Left forelimb (tissue), 1 donor: ENCODE measurements around the gene AURKA.
"Not testable (repeated sequence)": the region's sequence is repeated elsewhere in the genome, so short reads cannot be mapped to it uniquely, and the experiment has no call there.

Experiments
- DNase-seq: peaks from one replicate; pipeline ENCODE4 v3.0.0-alpha.2; 2018; ENCODE audit warnings: low spot score

AURKA gene

GRCh38 chr20:56422076-56422823 is 30.2 kb upstream of the AURKA start:
- DNase-seq, result no peak

GRCh38 chr20:56420940-56421688 is 29.1 kb upstream of the AURKA start:
- DNase-seq, result no peak

GRCh38 chr20:56420028-56420427 is 28.0 kb upstream of the AURKA start:
- DNase-seq, result no peak

- DNase-seq, result no peak
Observed at GRCh38 chr20:56418385-56418861, 26.4 kb upstream of the AURKA start.

- DNase-seq, result no peak
Observed at GRCh38 chr20:56417911-56418310, 25.9 kb upstream of the AURKA start.

- DNase-seq, result no peak
Observed at GRCh38 chr20:56417402-56417801, 25.4 kb upstream of the AURKA start.

- no peak for DNase-seq
Observed at GRCh38 chr20:56414842-56415765, 23.1 kb upstream of the AURKA start.

GRCh38 chr20:56412949-56413348 is 20.9 kb upstream of the AURKA start:
- DNase-seq, result no peak

GRCh38 chr20:56412473-56412790 is 20.4 kb upstream of the AURKA start:
- no peak for DNase-seq

- no peak for DNase-seq
Observed at GRCh38 chr20:56411759-56412472, 19.9 kb upstream of the AURKA start, which contains the start of gene CASS4. TSS of gene CASS4 (plus strand) at chr20:56412260. CDS start at chr20:56412459, 199 bp downstream.

GRCh38 chr20:56411287-56411686 is 19.3 kb upstream of the AURKA start:
- DNase-seq, result not testable (repeated sequence)

GRCh38 chr20:56409956-56410355 is 17.9 kb upstream of the AURKA start:
- no peak for DNase-seq

GRCh38 chr20:56409521-56409920 is 17.5 kb upstream of the AURKA start:
- no peak for DNase-seq

GRCh38 chr20:56406910-56407309 is 14.9 kb upstream of the AURKA start:
- DNase-seq, result no peak

- not testable (repeated sequence) for DNase-seq
Observed at GRCh38 chr20:56405356-56405755, 13.3 kb upstream of the AURKA start.

GRCh38 chr20:56403465-56403864 is 11.4 kb upstream of the AURKA start:
- no peak for DNase-seq

GRCh38 chr20:56400001-56400640 is 8.1 kb upstream of the AURKA start:
- DNase-seq, result no peak

GRCh38 chr20:56395166-56395565 is 3.2 kb upstream of the AURKA start:
- DNase-seq, result no peak

- DNase-seq, result no peak
Observed at GRCh38 chr20:56393653-56394052, 1.6 kb upstream of the AURKA start.

GRCh38 chr20:56392881-56393482 is 967 bp upstream of the AURKA start:
- no peak for DNase-seq
